GM23248 (cell line): ENCODE measurements around the gene SH3GL3.

Experiments
- EZH2 ChIP-seq: fragments of 200-600 bp; sonication (generic); IDR thresholded peaks from 2 replicates; pipeline ENCODE4 v1.6.1; 2018; ENCODE audit warnings: antibody characterized with exemption, mild to moderate bottlenecking; ENCODE audit not compliant: insufficient read depth, poor library complexity, severe bottlenecking
- EZH2phosphoT487 ChIP-seq: fragments of 200-600 bp; sonication (generic); IDR thresholded peaks from 2 replicates; pipeline ENCODE4 v1.6.1; 2018; ENCODE audit warnings: antibody characterized with exemption, moderate library complexity, mild to moderate bottlenecking, low read depth; ENCODE audit not compliant: insufficient read depth

GRCh38 chr15:83462953-83463433 is 15.9 kb downstream of the SH3GL3 start:
- TF ChIP-seq EZH2phosphoT487 (no peak), EZH2 (no peak)
